ENCODE measurements around the gene ARL15. TPM values are rescaled to one million over a fixed set of nuclear protein-coding genes. Genes with fewer than 3 reads are reported as not detected.
A peak's percentile ranks its signal among the peaks of the same experiment; 100 is the strongest.

Gene ARL15
- total RNA-seq, 1 experiment from 2014 or later: 6.9 TPM

DNA sequence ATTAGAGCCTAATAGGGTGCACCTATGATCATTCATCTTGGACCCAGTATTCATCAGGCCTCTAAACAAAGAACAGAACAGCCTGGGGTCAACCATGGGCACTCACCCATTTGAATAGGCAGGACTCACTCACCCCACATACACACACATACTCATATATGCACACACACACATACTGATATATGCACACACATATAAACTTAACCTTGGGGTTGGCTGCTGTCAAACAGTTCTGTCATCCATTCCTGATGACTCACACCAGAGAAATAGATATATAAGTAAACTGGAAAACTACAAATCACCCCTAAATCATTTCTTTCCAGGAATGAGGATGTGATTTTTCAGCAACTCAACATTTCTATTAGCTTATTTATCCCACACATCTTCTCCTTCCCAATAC, 51.3 kb downstream of the ARL15 start:
- H2AFZ ChIP-seq (ENCODE audit: low read length): no peak overlapping the region
- H3K79me2 ChIP-seq (ENCODE audit: low read length): no peaks in the 10 kb centered on the region
- no peaks in the 10 kb centered on the region for H4K20me1 ChIP-seq (ENCODE audit: low read length)
- H3F3A ChIP-seq (ENCODE audit: low read length, unreplicated experiment): no peaks in the 10 kb centered on the region
- peaks cover 7% of the 10 kb centered on the region; the same call in 1 of the 2 replicates for H3K4me1 ChIP-seq (ENCODE audit: insufficient read depth, low read length)
- ChIA-PET POLR2A (ENCODE audit: unreplicated experiment) (no interaction called here), CTCF (interaction anchor here (1.1 kb wide), 1 partner anchor 15 kb away, joined by 3 read pairs; no protein-coding TSS in a partner anchor)
- intact Hi-C loops (cut with micrococcal nuclease): no loop called here
- H3K9me2 ChIP-seq (replicated peaks; ENCODE audit: low read length): no peaks in the 10 kb centered on the region
- H3K27me3 ChIP-seq (ENCODE audit: low read length): no peaks in the 10 kb centered on the region
- no TSS peak for BruUV-seq (replicated peaks)
- no peak overlapping the region for H3K27ac ChIP-seq (ENCODE audit: low read length)
- no peak overlapping the region for H3K4me2 ChIP-seq (ENCODE audit: low read length)
- no peaks in the 10 kb centered on the region for H3K9me3 ChIP-seq (ENCODE audit: low read length)
- H3K36me3 ChIP-seq (ENCODE audit: low read depth, low read length): no peaks in the 10 kb centered on the region
- H3K9ac ChIP-seq (ENCODE audit: low read length): no peak overlapping the region
- H3K4me3 ChIP-seq (ENCODE audit: low read length): no peak overlapping the region
- TF ChIP-seq, protein P1, sequence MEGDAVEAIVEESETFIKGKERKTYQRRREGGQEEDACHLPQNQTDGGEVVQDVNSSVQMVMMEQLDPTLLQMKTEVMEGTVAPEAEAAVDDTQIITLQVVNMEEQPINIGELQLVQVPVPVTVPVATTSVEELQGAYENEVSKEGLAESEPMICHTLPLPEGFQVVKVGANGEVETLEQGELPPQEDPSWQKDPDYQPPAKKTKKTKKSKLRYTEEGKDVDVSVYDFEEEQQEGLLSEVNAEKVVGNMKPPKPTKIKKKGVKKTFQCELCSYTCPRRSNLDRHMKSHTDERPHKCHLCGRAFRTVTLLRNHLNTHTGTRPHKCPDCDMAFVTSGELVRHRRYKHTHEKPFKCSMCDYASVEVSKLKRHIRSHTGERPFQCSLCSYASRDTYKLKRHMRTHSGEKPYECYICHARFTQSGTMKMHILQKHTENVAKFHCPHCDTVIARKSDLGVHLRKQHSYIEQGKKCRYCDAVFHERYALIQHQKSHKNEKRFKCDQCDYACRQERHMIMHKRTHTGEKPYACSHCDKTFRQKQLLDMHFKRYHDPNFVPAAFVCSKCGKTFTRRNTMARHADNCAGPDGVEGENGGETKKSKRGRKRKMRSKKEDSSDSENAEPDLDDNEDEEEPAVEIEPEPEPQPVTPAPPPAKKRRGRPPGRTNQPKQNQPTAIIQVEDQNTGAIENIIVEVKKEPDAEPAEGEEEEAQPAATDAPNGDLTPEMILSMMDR (conservative IDR thresholded peaks at IDR 0.05; ENCODE audit: low read depth, low read length): no peak
- TF ChIP-seq EZH2phosphoT487 (IDR thresholded peaks at IDR 0.05; ENCODE audit: borderline replicate concordance, low read length) (no peak), EZH2 (IDR thresholded peaks at IDR 0.05; ENCODE audit: low read length, unreplicated experiment) (no peak)
- DNase-seq (peak; percentile 46), ATAC-seq (peak; percentile 64)

DNA sequence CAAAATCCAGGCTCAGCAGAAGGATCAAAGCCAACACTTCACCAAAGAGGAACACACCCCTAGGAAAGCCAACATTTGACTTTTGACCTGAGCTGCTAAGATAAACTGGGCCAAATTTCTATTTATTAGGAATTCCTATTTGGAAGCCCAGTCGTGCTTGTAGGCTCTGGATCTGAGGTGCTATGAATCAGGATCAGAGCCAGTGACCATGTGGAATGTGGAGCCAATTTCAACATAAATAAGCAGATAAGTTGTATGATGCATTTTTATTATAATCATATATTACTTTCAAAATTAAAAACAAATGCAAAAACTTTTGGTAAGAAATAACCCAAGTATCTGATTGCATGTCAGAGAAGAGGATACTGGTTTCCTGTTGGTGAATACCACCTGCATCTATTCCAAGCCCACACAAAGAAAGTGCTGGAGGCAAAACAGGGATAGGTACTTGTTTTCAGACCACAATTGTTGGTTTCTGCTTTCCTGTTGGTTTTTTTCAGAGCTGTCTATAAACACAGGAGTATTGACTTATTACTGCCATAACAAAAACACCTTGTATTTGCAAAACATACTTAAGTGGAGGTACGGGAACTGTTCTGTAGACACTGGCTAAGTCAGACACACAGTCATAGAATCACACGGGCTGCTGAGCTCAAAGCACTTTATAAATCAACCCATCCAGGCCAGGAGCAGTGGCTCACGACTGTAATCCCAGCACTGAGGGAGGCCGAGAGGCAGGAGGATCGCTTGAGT, 52.8 kb downstream of the ARL15 start:
- H3K9me2 ChIP-seq (replicated peaks; ENCODE audit: low read length): no peaks in the 10 kb centered on the region
- no peak overlapping the region for H3K9ac ChIP-seq (ENCODE audit: low read length)
- peaks cover 7% of the 10 kb centered on the region; the same call in 1 of the 2 replicates for H3K4me1 ChIP-seq (ENCODE audit: insufficient read depth, low read length)
- intact Hi-C loops (cut with micrococcal nuclease): no loop called here
- H3K9me3 ChIP-seq (ENCODE audit: low read length): no peaks in the 10 kb centered on the region
- no peaks in the 10 kb centered on the region for H3F3A ChIP-seq (ENCODE audit: low read length, unreplicated experiment)
- no peaks in the 10 kb centered on the region for H3K79me2 ChIP-seq (ENCODE audit: low read length)
- no peak overlapping the region for H3K4me2 ChIP-seq (ENCODE audit: low read length)
- ChIA-PET POLR2A (ENCODE audit: unreplicated experiment) (no interaction called here), CTCF (interaction anchor here (0.6 kb wide), 1 partner anchor 162 kb away, joined by 4 read pairs; no protein-coding TSS in a partner anchor)
- BruUV-seq (replicated peaks): no TSS peak
- no peaks in the 10 kb centered on the region for H4K20me1 ChIP-seq (ENCODE audit: low read length)
- H3K27ac ChIP-seq (ENCODE audit: low read length): no peak overlapping the region
- DNase-seq: no peak
- no peaks in the 10 kb centered on the region for H3K27me3 ChIP-seq (ENCODE audit: low read length)
- TF ChIP-seq EZH2 (IDR thresholded peaks at IDR 0.05; ENCODE audit: low read length, unreplicated experiment): no peak
- TF ChIP-seq, protein P1 (conservative IDR thresholded peaks at IDR 0.05; ENCODE audit: low read depth, low read length): no peak
- no peak for TF ChIP-seq EZH2phosphoT487 (IDR thresholded peaks at IDR 0.05; ENCODE audit: borderline replicate concordance, low read length)
- ATAC-seq: no peak
- no peaks in the 10 kb centered on the region for H3K36me3 ChIP-seq (ENCODE audit: low read depth, low read length)
- no peak overlapping the region for H2AFZ ChIP-seq (ENCODE audit: low read length)
- H3K4me3 ChIP-seq (ENCODE audit: low read length): no peak overlapping the region

Data from PC-3 (cell line).